ENCODE data around the gene KRCC1. TPM values are rescaled to one million over a fixed set of nuclear protein-coding genes. Genes with fewer than 3 reads are reported as not detected.
A peak's percentile ranks its signal among the peaks of the same experiment; 100 is the strongest.

Gene KRCC1
- total and polyA plus RNA-seq, 9 of the 15 experiments (the other 6 are each of a cell fraction or from before 2014, with no cell fraction given) = 1.9 to 6.0 (median 2.2) TPM

DNA sequence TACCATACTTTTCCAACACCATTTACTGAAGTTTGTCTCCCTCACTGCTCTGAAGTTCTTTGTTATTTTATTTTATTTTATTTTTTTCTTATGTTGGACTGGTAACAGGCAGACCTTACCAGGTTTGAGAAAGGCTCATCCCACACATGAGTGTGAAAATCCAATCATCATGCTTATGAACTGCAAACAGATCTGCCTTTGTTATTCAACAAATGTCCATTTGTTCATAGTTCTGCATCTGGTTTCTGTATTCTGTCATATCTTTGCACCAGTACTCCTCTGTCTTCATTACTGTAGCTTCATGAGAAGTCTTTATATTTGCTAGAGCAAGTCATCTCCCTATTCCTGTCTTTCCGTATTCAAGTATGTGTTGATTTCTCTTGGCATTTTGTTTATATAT lies 44.6 kb downstream of the KRCC1 start (continued):
- TF ChIP-seq, protein P1, sequence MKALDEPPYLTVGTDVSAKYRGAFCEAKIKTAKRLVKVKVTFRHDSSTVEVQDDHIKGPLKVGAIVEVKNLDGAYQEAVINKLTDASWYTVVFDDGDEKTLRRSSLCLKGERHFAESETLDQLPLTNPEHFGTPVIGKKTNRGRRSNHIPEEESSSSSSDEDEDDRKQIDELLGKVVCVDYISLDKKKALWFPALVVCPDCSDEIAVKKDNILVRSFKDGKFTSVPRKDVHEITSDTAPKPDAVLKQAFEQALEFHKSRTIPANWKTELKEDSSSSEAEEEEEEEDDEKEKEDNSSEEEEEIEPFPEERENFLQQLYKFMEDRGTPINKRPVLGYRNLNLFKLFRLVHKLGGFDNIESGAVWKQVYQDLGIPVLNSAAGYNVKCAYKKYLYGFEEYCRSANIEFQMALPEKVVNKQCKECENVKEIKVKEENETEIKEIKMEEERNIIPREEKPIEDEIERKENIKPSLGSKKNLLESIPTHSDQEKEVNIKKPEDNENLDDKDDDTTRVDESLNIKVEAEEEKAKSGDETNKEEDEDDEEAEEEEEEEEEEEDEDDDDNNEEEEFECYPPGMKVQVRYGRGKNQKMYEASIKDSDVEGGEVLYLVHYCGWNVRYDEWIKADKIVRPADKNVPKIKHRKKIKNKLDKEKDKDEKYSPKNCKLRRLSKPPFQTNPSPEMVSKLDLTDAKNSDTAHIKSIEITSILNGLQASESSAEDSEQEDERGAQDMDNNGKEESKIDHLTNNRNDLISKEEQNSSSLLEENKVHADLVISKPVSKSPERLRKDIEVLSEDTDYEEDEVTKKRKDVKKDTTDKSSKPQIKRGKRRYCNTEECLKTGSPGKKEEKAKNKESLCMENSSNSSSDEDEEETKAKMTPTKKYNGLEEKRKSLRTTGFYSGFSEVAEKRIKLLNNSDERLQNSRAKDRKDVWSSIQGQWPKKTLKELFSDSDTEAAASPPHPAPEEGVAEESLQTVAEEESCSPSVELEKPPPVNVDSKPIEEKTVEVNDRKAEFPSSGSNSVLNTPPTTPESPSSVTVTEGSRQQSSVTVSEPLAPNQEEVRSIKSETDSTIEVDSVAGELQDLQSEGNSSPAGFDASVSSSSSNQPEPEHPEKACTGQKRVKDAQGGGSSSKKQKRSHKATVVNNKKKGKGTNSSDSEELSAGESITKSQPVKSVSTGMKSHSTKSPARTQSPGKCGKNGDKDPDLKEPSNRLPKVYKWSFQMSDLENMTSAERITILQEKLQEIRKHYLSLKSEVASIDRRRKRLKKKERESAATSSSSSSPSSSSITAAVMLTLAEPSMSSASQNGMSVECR (CRISPR knock-in tag; IDR thresholded peaks at IDR 0.05) = no peak

DNA sequence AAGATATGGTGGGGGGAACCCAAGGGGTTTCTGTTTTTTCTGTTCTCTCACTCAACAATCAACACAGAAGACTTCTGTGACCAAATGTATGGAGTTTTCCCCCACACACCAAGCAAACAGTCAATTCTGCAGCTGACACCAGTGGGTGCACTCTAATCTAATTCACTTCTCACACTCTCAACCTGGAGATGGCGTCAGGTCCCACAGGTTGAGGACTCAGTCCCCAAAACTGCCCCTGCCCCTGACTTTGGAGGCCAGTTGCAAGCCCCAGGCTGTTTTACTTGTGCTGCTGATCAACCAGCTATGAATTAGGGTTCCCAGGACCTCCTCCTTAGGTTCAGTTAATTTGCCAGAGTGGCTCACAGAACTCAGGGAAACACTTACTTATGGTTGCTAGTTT lies 45.4 kb downstream of the KRCC1 start:
- H3K4me3 ChIP-seq = no peak overlapping the region
- no peak for FAIRE-seq
- in situ Hi-C loops (cut with MboI) (loop anchor here (10.0 to 25.0 kb wide), 3 partner anchors 145 to 773 kb away; no protein-coding TSS in a partner anchor), intact Hi-C loops (cut with micrococcal nuclease) (no loop called here)
- ChIA-PET CTCF (ENCODE audit: low intra/inter-chr PET ratio) (interaction anchor here (0.8 to 1.2 kb wide), 2 partner anchors 149 to 150 kb away, joined by 3 to 4 read pairs; no protein-coding TSS in a partner anchor), POLR2A (no interaction called here)
- ATAC-seq = no peak
- H3K4me2 ChIP-seq (ENCODE audit: insufficient read depth, low read length) = no peak overlapping the region
- H3K27me3 ChIP-seq (ENCODE audit: control insufficient read depth in 2 of 2, insufficient read depth in 2 of 2, low read length in 2 of 2) = no peaks in the 10 kb centered on the region
- H3K79me2 ChIP-seq (ENCODE audit: control insufficient read depth, insufficient read depth, low read length) = no peaks in the 10 kb centered on the region
- no peaks in the 10 kb centered on the region; a peak in 1 of 5 replicates for H3K4me1 ChIP-seq (replicated peaks in 1 of 2; ENCODE audit: control insufficient read depth in 2 of 2, insufficient read depth in 2 of 2, low read length in 2 of 2)
- no peak for DNase-seq (ENCODE audit: extremely low read depth in 1 of 4, low spot score in 3 of 4)
- H3K27ac ChIP-seq (ENCODE audit: extremely low read depth, low read depth, low read length) = no peak overlapping the region
- H3K9ac ChIP-seq (ENCODE audit: insufficient read depth in 1 of 2, low read depth in 2 of 2, low read length in 2 of 2) = no peak overlapping the region
- no peaks in the 10 kb centered on the region for H3K9me1 ChIP-seq (ENCODE audit: control insufficient read depth, insufficient read depth, low read length)
- no peaks in the 10 kb centered on the region for H3K36me3 ChIP-seq (ENCODE audit: control insufficient read depth, insufficient read depth, low read length)
- no peaks in the 10 kb centered on the region for H4K20me1 ChIP-seq (replicated peaks; ENCODE audit: control insufficient read depth, insufficient read depth, low read length)
- WGBS (ENCODE audit: insufficient coverage, low coverage, missing lambda C conversion rate) = 0% methylated on average over 1 of the region's 1 CpG
- no peaks in the 10 kb centered on the region for H3K9me3 ChIP-seq (replicated peaks; ENCODE audit: control insufficient read depth, insufficient read depth, low read depth, low read length)
- no peak overlapping the region for H2AFZ ChIP-seq (ENCODE audit: low read depth, low read length)
- BruUV-seq (replicated peaks) = no TSS peak
- TF ChIP-seq, protein P2, sequence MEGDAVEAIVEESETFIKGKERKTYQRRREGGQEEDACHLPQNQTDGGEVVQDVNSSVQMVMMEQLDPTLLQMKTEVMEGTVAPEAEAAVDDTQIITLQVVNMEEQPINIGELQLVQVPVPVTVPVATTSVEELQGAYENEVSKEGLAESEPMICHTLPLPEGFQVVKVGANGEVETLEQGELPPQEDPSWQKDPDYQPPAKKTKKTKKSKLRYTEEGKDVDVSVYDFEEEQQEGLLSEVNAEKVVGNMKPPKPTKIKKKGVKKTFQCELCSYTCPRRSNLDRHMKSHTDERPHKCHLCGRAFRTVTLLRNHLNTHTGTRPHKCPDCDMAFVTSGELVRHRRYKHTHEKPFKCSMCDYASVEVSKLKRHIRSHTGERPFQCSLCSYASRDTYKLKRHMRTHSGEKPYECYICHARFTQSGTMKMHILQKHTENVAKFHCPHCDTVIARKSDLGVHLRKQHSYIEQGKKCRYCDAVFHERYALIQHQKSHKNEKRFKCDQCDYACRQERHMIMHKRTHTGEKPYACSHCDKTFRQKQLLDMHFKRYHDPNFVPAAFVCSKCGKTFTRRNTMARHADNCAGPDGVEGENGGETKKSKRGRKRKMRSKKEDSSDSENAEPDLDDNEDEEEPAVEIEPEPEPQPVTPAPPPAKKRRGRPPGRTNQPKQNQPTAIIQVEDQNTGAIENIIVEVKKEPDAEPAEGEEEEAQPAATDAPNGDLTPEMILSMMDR (IDR thresholded peaks at IDR 0.05 in 2 of 3, conservative IDR thresholded peaks at IDR 0.05 in 1 of 3; ENCODE audit: insufficient read depth in 2 of 3, low read depth in 1 of 3, low read length in 3 of 3) = peak in 2 of 3 experiments; percentile 33 to 40; a peak in 1 of 6 replicates
- TF ChIP-seq CTBP1 (IDR thresholded peaks at IDR 0.05; ENCODE audit: borderline replicate concordance) (no peak), EP400 (IDR thresholded peaks at IDR 0.05) (no peak), MTF1 (CRISPR knock-in tag; IDR thresholded peaks at IDR 0.05; ENCODE audit: borderline replicate concordance) (no peak), XRCC5 (IDR thresholded peaks at IDR 0.05; ENCODE audit: low read depth, low read length) (no peak), CHD4 (IDR thresholded peaks at IDR 0.05; ENCODE audit: insufficient read depth, insufficient replicate concordance, low read depth, low read length, poor library complexity, severe bottlenecking) (no peak), ATF7 (IDR thresholded peaks at IDR 0.05) (no peak), RAD21 (CRISPR knock-in tag; conservative IDR thresholded peaks at IDR 0.05 in 1 of 2, IDR thresholded peaks at IDR 0.05 in 1 of 2) (peak; percentile 26 to 52; a peak in 3 of 4 replicates), JUND (IDR thresholded peaks at IDR 0.05; ENCODE audit: borderline replicate concordance, low read depth, low read length) (no peak), JUND (tag; IDR thresholded peaks at IDR 0.05; ENCODE audit: borderline replicate concordance, low read depth, low read length) (no peak)
